WTC11 (cell line): ENCODE data around the gene EME2. TPM values are rescaled to one million over a fixed set of nuclear protein-coding genes. Genes with fewer than 3 reads are reported as not detected.

ENCODE experiments used
- ATAC-seq: fragments of 200-7000 bp; cut with Tn5 transposase; 2 replicates; pipeline ENCODE4 v1.10.0; 2021; ENCODE audit warnings: mild to moderate bottlenecking, moderate library complexity
- CTCF ChIA-PET: fragments of 300-600 bp; sonication (Branson Sonifier 250); formaldehyde crosslinking; loops from one replicate; lab custom pipeline; 2021; ENCODE audit warnings: antibody characterized with exemption; lab: Charles Lee
- POLR2A ChIA-PET: fragments of 350-600 bp; sonication (Branson Sonifier 250); formaldehyde crosslinking; loops from one replicate; lab custom pipeline; 2021; ENCODE audit warnings: antibody characterized with exemption; lab: Charles Lee
- DNase-seq: peaks from one replicate; pipeline ENCODE4 v3.0.0; 2021; ENCODE audit warnings: low spot score
- H3K27ac Mint-ChIP-seq: 2 replicates; pipeline ENCODE4 v1.8.0; 2021; ENCODE audit warnings: mixed read lengths
- H3K27me3 Mint-ChIP-seq: 2 replicates; pipeline ENCODE4 v1.8.0; 2021; ENCODE audit warnings: low read depth, mild to moderate bottlenecking, moderate library complexity, mixed read lengths
- H3K36me3 Mint-ChIP-seq: 2 replicates; pipeline ENCODE4 v1.8.0; 2021; ENCODE audit warnings: mixed read lengths
- H3K4me1 Mint-ChIP-seq: 2 replicates; pipeline ENCODE4 v1.8.0; 2022; ENCODE audit warnings: mixed read lengths
- H3K4me3 Mint-ChIP-seq: 2 replicates; pipeline ENCODE4 v1.8.0; 2021; ENCODE audit warnings: mild to moderate bottlenecking, moderate library complexity, mixed read lengths
- H3K9me3 Mint-ChIP-seq: 2 replicates; pipeline ENCODE4 v1.8.0; 2021; ENCODE audit warnings: mixed read lengths
- ATF1 ChIP-seq: sonication (generic); formaldehyde crosslinking; IDR thresholded peaks from 2 replicates; pipeline ENCODE4 v1.8.1; 2023; ENCODE audit warnings: mild to moderate bottlenecking, moderate library complexity, missing genetic modification reagents
- ATF2 ChIP-seq: sonication (generic); formaldehyde crosslinking; IDR thresholded peaks from 2 replicates; pipeline ENCODE4 v1.8.1; 2022; ENCODE audit warnings: low read depth, missing genetic modification reagents, borderline replicate concordance
- ATF3 ChIP-seq: sonication (generic); formaldehyde crosslinking; conservative IDR thresholded peaks from 2 replicates; pipeline ENCODE4 v1.8.1; 2022; ENCODE audit warnings: mild to moderate bottlenecking, missing genetic modification reagents
- CREM ChIP-seq: sonication (generic); formaldehyde crosslinking; IDR thresholded peaks from 2 replicates; pipeline ENCODE4 v1.8.1; 2022; ENCODE audit warnings: mild to moderate bottlenecking, missing genetic modification reagents, moderate library complexity
- E2F5 ChIP-seq: sonication (generic); formaldehyde crosslinking; IDR thresholded peaks from 2 replicates; pipeline ENCODE4 v1.8.1; 2022; ENCODE audit warnings: mild to moderate bottlenecking, moderate library complexity, missing genetic modification reagents
- ERG ChIP-seq: fragments of 250-450 bp; sonication (Bioruptor Pico); IDR thresholded peaks from 2 replicates; pipeline ENCODE4 v1.8.0; 2021; ENCODE audit warnings: mild to moderate bottlenecking
- GTF2I ChIP-seq: fragments of 250-450 bp; sonication (Bioruptor Pico); conservative IDR thresholded peaks from 2 replicates; pipeline ENCODE4 v1.4.0; 2021; ENCODE audit warnings: mild to moderate bottlenecking
- HMGA2 ChIP-seq: fragments of 250-450 bp; sonication (Bioruptor Pico); IDR thresholded peaks from 2 replicates; pipeline ENCODE4 v1.4.0; 2021; ENCODE audit warnings: mild to moderate bottlenecking, moderate library complexity
- HMGXB4 ChIP-seq: sonication (generic); formaldehyde crosslinking; IDR thresholded peaks from 2 replicates; pipeline ENCODE4 v1.8.1; 2023; ENCODE audit warnings: mild to moderate bottlenecking, moderate library complexity, missing genetic modification reagents
- SMAD4 ChIP-seq: sonication (generic); formaldehyde crosslinking; IDR thresholded peaks from 2 replicates; pipeline ENCODE4 v1.8.0; 2022; ENCODE audit warnings: mild to moderate bottlenecking, missing genetic modification reagents
- SOX15 ChIP-seq: fragments of 250-450 bp; sonication (Bioruptor Pico); IDR thresholded peaks from 2 replicates; pipeline ENCODE4 v1.9.0; 2021; ENCODE audit warnings: mild to moderate bottlenecking
- SP1 ChIP-seq: sonication (generic); formaldehyde crosslinking; conservative IDR thresholded peaks from 2 replicates; pipeline ENCODE4 v1.8.1; 2022; ENCODE audit warnings: missing genetic modification reagents
- TEAD4 ChIP-seq: sonication (generic); formaldehyde crosslinking; IDR thresholded peaks from 2 replicates; pipeline ENCODE4 v1.8.0; 2022; ENCODE audit warnings: mild to moderate bottlenecking, missing genetic modification reagents
- USF2 ChIP-seq: sonication (generic); formaldehyde crosslinking; IDR thresholded peaks from 2 replicates; pipeline ENCODE4 v1.8.1; 2023; ENCODE audit warnings: mild to moderate bottlenecking, missing genetic modification reagents, moderate library complexity
- ZNF138 ChIP-seq: sonication (generic); formaldehyde crosslinking; conservative IDR thresholded peaks from 2 replicates; pipeline ENCODE4 v1.8.1; 2022; ENCODE audit warnings: mild to moderate bottlenecking, moderate library complexity, missing genetic modification reagents
- ZNF263 ChIP-seq: sonication (generic); formaldehyde crosslinking; IDR thresholded peaks from 2 replicates; pipeline ENCODE4 v1.8.1; 2022; ENCODE audit warnings: low read depth, mild to moderate bottlenecking, moderate library complexity, missing genetic modification reagents
- ZNF425 ChIP-seq: fragments of 250-450 bp; sonication (Bioruptor Pico); conservative IDR thresholded peaks from 2 replicates; pipeline ENCODE4 v1.9.0; 2021; ENCODE audit warnings: mild to moderate bottlenecking
- ZNF532 ChIP-seq: fragments of 250-450 bp; sonication (Bioruptor Pico); IDR thresholded peaks from 2 replicates; pipeline ENCODE4 v1.9.0; 2021; ENCODE audit warnings: mild to moderate bottlenecking, borderline replicate concordance
- total RNA-seq: library from RNA; stranded (reverse); gene quantifications from 3 replicates; pipeline ENCODE4 v1.2.3, GENCODE V29; 2021

The EME2 gene
- total RNA-seq, 1 experiment from 2014 or later = 23.2 TPM

- CTCF ChIA-PET = interaction anchor here (2.8 kb wide), 1 partner anchor 10 kb away, joined by 16 read pairs; no protein-coding TSS in a partner anchor
- TF ChIP-seq E2F5 (CRISPR knock-in tag) (no peak), ZNF263 (CRISPR knock-in tag) (no peak), HMGXB4 (CRISPR knock-in tag) (no peak), USF2 (no peak), GTF2I (no peak), TEAD4 (CRISPR knock-in tag) (no peak), ZNF425 (CRISPR knock-in tag) (no peak), ZNF138 (no peak), ATF3 (CRISPR knock-in tag) (no peak)
- TF ChIP-seq, all 79 proteins: peak for 0
- POLR2A ChIA-PET = no interaction called here
Measured at GRCh38 chr16:1821861-1822611, 49.4 kb downstream of the EME2 start.

GRCh38 chr16:1822801-1823200 lies 50.2 kb downstream of the EME2 start:
- Mint-ChIP-seq H3K4me1 (peaks cover 9% of the 10 kb centered on the region), H3K27ac (no peak overlapping the region), H3K27me3 (peaks cover 2% of the 10 kb centered on the region; the same call in 1 of the 2 replicates), H3K36me3 (no peaks in the 10 kb centered on the region), H3K4me3 (no peak overlapping the region), H3K9me3 (no peaks in the 10 kb centered on the region)
- no peak for DNase-seq
- no peak for ATAC-seq
- POLR2A ChIA-PET = no interaction called here
- CTCF ChIA-PET = interaction anchor here (1.1 to 2.8 kb wide), 4 partner anchors 11 to 106 kb away, joined by 3 to 18 read pairs (median 13); partner anchors contain the start of genes IGFALS, NUBP2 and SPSB3
- no peak for TF ChIP-seq HMGA2 (CRISPR knock-in tag)
- no peak for TF ChIP-seq SMAD4 (CRISPR knock-in tag)
- TF ChIP-seq SP1 = no peak
- TF ChIP-seq SOX15 (CRISPR knock-in tag) = no peak
- no peak for TF ChIP-seq ERG (CRISPR knock-in tag)
- no peak for TF ChIP-seq ZNF532 (CRISPR knock-in tag)
- TF ChIP-seq ATF3 (CRISPR knock-in tag) = no peak
- no peak for TF ChIP-seq ATF2 (CRISPR knock-in tag)
- TF ChIP-seq CREM = no peak
- TF ChIP-seq ATF1 (CRISPR knock-in tag) = no peak

More at GRCh38 chr16:1821861-1822611, 49.4 kb downstream of the EME2 start:
- no peak overlapping the region for H3K4me3 Mint-ChIP-seq
- DNase-seq (no peak), ATAC-seq (no peak)
- H3K27me3 Mint-ChIP-seq = no peaks in the 10 kb centered on the region
- no peaks in the 10 kb centered on the region for H3K9me3 Mint-ChIP-seq
- no peak overlapping the region for H3K27ac Mint-ChIP-seq
- H3K4me1 Mint-ChIP-seq = 0 out of 2 replicates have a peak, but pooled peaks cover 4% of the 10 kb centered on the region
- H3K36me3 Mint-ChIP-seq = no peaks in the 10 kb centered on the region
